Measurements from ENCODE around the gene SCCPDH.
"Not testable (repeated sequence)": the region's sequence is repeated elsewhere in the genome, so short reads cannot be mapped to it uniquely, and the experiment has no call there.

Gene SCCPDH

GRCh38 chr1:246705368-246705767 is 18.8 kb upstream of the SCCPDH start:
- DNase-seq, result no peak

- no peak for DNase-seq
These were observed 16.0 kb upstream of the SCCPDH start for GRCh38 chr1:246708166-246708565.

GRCh38 chr1:246709196-246709595 is 15.0 kb upstream of the SCCPDH start:
- no peak for DNase-seq

- no peak for DNase-seq
These were observed 14.4 kb upstream of the SCCPDH start for GRCh38 chr1:246709835-246710234.

GRCh38 chr1:246711548-246712003 is 12.6 kb upstream of the SCCPDH start:
- DNase-seq, result no peak

- not testable (repeated sequence) for DNase-seq
These were observed 11.8 kb upstream of the SCCPDH start for GRCh38 chr1:246712428-246712827.

GRCh38 chr1:246719361-246719760 is 4.8 kb upstream of the SCCPDH start:
- DNase-seq, result not testable (repeated sequence)

GRCh38 chr1:246720814-246721213 is 3.4 kb upstream of the SCCPDH start:
- DNase-seq, result not testable (repeated sequence)

- DNase-seq, result no peak
These were observed 1.5 kb upstream of the SCCPDH start for GRCh38 chr1:246722720-246723119.

GRCh38 chr1:246724731-246725095 is 504 bp downstream of the SCCPDH start:
- DNase-seq, result no peak

- no peak for DNase-seq
These were observed 982 bp downstream of the SCCPDH start for GRCh38 chr1:246725191-246725590.

GRCh38 chr1:246726255-246726679 is 2.1 kb downstream of the SCCPDH start:
- DNase-seq, result no peak

- no peak for DNase-seq
These were observed 2.7 kb downstream of the SCCPDH start for GRCh38 chr1:246726881-246727280.

GRCh38 chr1:246727594-246727993 is 3.4 kb downstream of the SCCPDH start:
- DNase-seq, result no peak

GRCh38 chr1:246728311-246728710 is 4.1 kb downstream of the SCCPDH start:
- DNase-seq, result no peak

- DNase-seq, result not testable (repeated sequence)
These were observed 4.8 kb downstream of the SCCPDH start for GRCh38 chr1:246729040-246729439.

GRCh38 chr1:246730839-246731238 is 6.6 kb downstream of the SCCPDH start:
- no peak for DNase-seq

GRCh38 chr1:246731873-246732272 is 7.7 kb downstream of the SCCPDH start:
- not testable (repeated sequence) for DNase-seq

GRCh38 chr1:246733704-246734103 is 9.5 kb downstream of the SCCPDH start:
- no peak for DNase-seq

- DNase-seq, result no peak
These were observed 10.7 kb downstream of the SCCPDH start for GRCh38 chr1:246734866-246735265.

- no peak for DNase-seq
These were observed 11.5 kb downstream of the SCCPDH start for GRCh38 chr1:246735735-246736134.

- no peak for DNase-seq
These were observed 18.2 kb downstream of the SCCPDH start for GRCh38 chr1:246742396-246742795.

GRCh38 chr1:246746155-246746554 is 21.9 kb downstream of the SCCPDH start:
- DNase-seq, result not testable (repeated sequence)

GRCh38 chr1:246748006-246748405 is 23.8 kb downstream of the SCCPDH start:
- DNase-seq, result no peak

GRCh38 chr1:246748867-246749266 is 24.7 kb downstream of the SCCPDH start:
- DNase-seq, result no peak

GRCh38 chr1:246750752-246751151 is 26.5 kb downstream of the SCCPDH start:
- DNase-seq, result no peak
